WTC11 (cell line): Measurements from ENCODE around the gene ERF.

Experiments used
- CREB1 ChIP-seq: sonication (generic); formaldehyde crosslinking; IDR thresholded peaks from 2 replicates; pipeline ENCODE4 v1.8.0; 2023; ENCODE audit warnings: mild to moderate bottlenecking, missing genetic modification reagents
- CTCF ChIP-seq: fragments of 200-600 bp; IDR thresholded peaks from 2 replicates; pipeline ENCODE4 v1.8.0; 2022; ENCODE audit warnings: antibody characterized with exemption
- ELF4 ChIP-seq: sonication (generic); formaldehyde crosslinking; IDR thresholded peaks from 2 replicates; pipeline ENCODE4 v1.8.1; 2022; ENCODE audit warnings: low read depth, mild to moderate bottlenecking, moderate library complexity, missing genetic modification reagents
- PRDM15 ChIP-seq: sonication (generic); formaldehyde crosslinking; IDR thresholded peaks from 2 replicates; pipeline ENCODE4 v1.8.0; 2022; ENCODE audit warnings: missing genetic modification reagents
- ZNF121 ChIP-seq: sonication (generic); formaldehyde crosslinking; IDR thresholded peaks from 2 replicates; pipeline ENCODE4 v1.8.0; 2023; ENCODE audit warnings: missing genetic modification reagents
- TF ChIP-seq, protein P1 (sequence below): sonication (generic); formaldehyde crosslinking; IDR thresholded peaks from 2 replicates; pipeline ENCODE4 v1.8.0; 2022; ENCODE audit warnings: mild to moderate bottlenecking, missing genetic modification reagents
- TF ChIP-seq, protein P2 (sequence below): sonication (generic); formaldehyde crosslinking; conservative IDR thresholded peaks from 2 replicates; pipeline ENCODE4 v1.8.1; 2022; ENCODE audit warnings: mild to moderate bottlenecking, missing genetic modification reagents

GRCh38 chr19:42203700-42204099 is 51.2 kb downstream of the ERF start:
- TF ChIP-seq ZNF121 (CRISPR knock-in tag), result no peak
- TF ChIP-seq, protein P1, sequence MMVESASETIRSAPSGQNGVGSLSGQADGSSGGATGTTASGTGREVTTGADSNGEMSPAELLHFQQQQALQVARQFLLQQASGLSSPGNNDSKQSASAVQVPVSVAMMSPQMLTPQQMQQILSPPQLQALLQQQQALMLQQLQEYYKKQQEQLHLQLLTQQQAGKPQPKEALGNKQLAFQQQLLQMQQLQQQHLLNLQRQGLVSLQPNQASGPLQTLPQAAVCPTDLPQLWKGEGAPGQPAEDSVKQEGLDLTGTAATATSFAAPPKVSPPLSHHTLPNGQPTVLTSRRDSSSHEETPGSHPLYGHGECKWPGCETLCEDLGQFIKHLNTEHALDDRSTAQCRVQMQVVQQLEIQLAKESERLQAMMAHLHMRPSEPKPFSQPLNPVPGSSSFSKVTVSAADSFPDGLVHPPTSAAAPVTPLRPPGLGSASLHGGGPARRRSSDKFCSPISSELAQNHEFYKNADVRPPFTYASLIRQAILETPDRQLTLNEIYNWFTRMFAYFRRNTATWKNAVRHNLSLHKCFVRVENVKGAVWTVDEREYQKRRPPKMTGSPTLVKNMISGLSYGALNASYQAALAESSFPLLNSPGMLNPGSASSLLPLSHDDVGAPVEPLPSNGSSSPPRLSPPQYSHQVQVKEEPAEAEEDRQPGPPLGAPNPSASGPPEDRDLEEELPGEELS (CRISPR knock-in tag), result no peak
- TF ChIP-seq CTCF, result no peak
- no peak for TF ChIP-seq CREB1 (CRISPR knock-in tag)
- TF ChIP-seq, protein P2, sequence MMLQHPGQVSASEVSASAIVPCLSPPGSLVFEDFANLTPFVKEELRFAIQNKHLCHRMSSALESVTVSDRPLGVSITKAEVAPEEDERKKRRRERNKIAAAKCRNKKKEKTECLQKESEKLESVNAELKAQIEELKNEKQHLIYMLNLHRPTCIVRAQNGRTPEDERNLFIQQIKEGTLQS (CRISPR knock-in tag), result no peak
- no peak for TF ChIP-seq ELF4 (CRISPR knock-in tag)
- no peak for TF ChIP-seq PRDM15 (CRISPR knock-in tag)
